Iris pigment epithelial cell (primary cell): Measurements from ENCODE around the gene UST.
"Not testable (repeated sequence)": the region's sequence is repeated elsewhere in the genome, so short reads cannot be mapped to it uniquely, and the experiment has no call there.

Source experiments
- DNase-seq: peaks from one replicate; pipeline ENCODE4 v3.0.0-alpha.2; 2011; ENCODE audit warnings: low read depth

Gene UST

GRCh38 chr6:148765898-148766808, 19.3 kb downstream of the UST start:
- DNase-seq, result no peak

- no peak for DNase-seq
Measured at GRCh38 chr6:148768646-148769270, 21.9 kb downstream of the UST start.

GRCh38 chr6:148769304-148769968, 22.6 kb downstream of the UST start:
- DNase-seq, result no peak

- no peak for DNase-seq
Measured at GRCh38 chr6:148770408-148771211, 23.8 kb downstream of the UST start.

GRCh38 chr6:148771212-148771601, 24.4 kb downstream of the UST start:
- DNase-seq, result no peak

- no peak for DNase-seq
Measured at GRCh38 chr6:148771896-148772554, 25.2 kb downstream of the UST start.

GRCh38 chr6:148775161-148775560, 28.3 kb downstream of the UST start:
- DNase-seq, result no peak

- peak; percentile 71 for DNase-seq
Measured at GRCh38 chr6:148776321-148777308, 29.8 kb downstream of the UST start.

- peak; percentile 41 for DNase-seq
Measured at GRCh38 chr6:148779142-148779562, 32.3 kb downstream of the UST start.

GRCh38 chr6:148780423-148780822, 33.6 kb downstream of the UST start:
- not testable (repeated sequence) for DNase-seq

GRCh38 chr6:148780918-148781436, 34.1 kb downstream of the UST start:
- no peak for DNase-seq

- no peak for DNase-seq
Measured at GRCh38 chr6:148789948-148790347, 43.1 kb downstream of the UST start.

- DNase-seq, result no peak
Measured at GRCh38 chr6:148790404-148790803, 43.6 kb downstream of the UST start.

- no peak for DNase-seq
Measured at GRCh38 chr6:148790817-148791216, 44.0 kb downstream of the UST start.

- no peak for DNase-seq
Measured at GRCh38 chr6:148791372-148791771, 44.5 kb downstream of the UST start.

GRCh38 chr6:148793721-148794120, 46.9 kb downstream of the UST start:
- no peak for DNase-seq

GRCh38 chr6:148794797-148795196, 48.0 kb downstream of the UST start:
- no peak for DNase-seq

GRCh38 chr6:148795563-148795962, 48.7 kb downstream of the UST start:
- no peak for DNase-seq

- no peak for DNase-seq
Measured at GRCh38 chr6:148799647-148800046, 52.8 kb downstream of the UST start.

- no peak for DNase-seq
Measured at GRCh38 chr6:148800536-148800935, 53.7 kb downstream of the UST start.
